ENCODE measurements around the gene SCFD2. TPM values are rescaled to one million over a fixed set of nuclear protein-coding genes. Genes with fewer than 3 reads are reported as not detected.

Gene SCFD2
- total and polyA plus RNA-seq, 10 of the 15 experiments (the other 5 are each of a cell fraction or from before 2014, with no cell fraction given) = 4.8 to 37.6 (median 24.9) TPM

DNA sequence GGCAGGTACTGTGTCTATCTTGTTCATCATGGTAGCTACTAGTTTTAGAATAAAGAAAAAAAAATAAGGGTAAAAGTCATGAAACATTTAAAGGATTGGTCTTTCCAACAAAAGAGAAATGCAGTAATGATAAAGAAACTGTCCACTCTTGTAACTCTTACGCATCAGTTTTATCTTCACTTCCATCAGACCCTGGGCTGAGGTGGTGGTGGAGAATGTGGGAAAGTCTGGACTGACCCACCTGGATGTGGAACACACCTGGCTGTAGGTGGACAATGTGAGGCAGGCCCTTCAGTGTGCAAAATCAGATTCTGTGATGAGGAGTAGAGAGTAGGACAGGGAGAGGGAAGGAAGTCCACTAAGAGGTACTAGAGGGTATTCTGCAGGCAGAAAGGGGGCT is 375.2 kb downstream of the SCFD2 start:
- no peak for ATAC-seq
- Histone ChIP-seq H3K4me3 (no peak overlapping the region), H2AFZ (ENCODE audit: control insufficient read depth, low read depth, low read length) (no peak overlapping the region), H3K9ac (ENCODE audit: control insufficient read depth, insufficient read depth, low read length) (no peak overlapping the region), H3K4me1 (ENCODE audit: control insufficient read depth, insufficient read depth, low read length) (no peaks in the 10 kb centered on the region), H3K27ac (ENCODE audit: control insufficient read depth, insufficient read depth) (no peak overlapping the region), H3K9me3 (replicated peaks; ENCODE audit: control insufficient read depth, insufficient read depth, low read length) (no peaks in the 10 kb centered on the region), H3K4me2 (ENCODE audit: control insufficient read depth, insufficient read depth) (no peak overlapping the region), H3K79me2 (ENCODE audit: control insufficient read depth, insufficient read depth, low read length) (no peaks in the 10 kb centered on the region), H3K27me3 (replicated peaks in 1 of 2; ENCODE audit: control insufficient read depth in 2 of 2, insufficient read depth in 2 of 2, low read length in 1 of 2) (no peaks in the 10 kb centered on the region), H3K36me3 (ENCODE audit: control insufficient read depth in 2 of 2, insufficient read depth in 2 of 2, low read length in 1 of 2) (no peaks in the 10 kb centered on the region; a peak in 1 of 4 replicates), H4K20me1 (ENCODE audit: control insufficient read depth, insufficient read depth) (no peaks in the 10 kb centered on the region)
- RAD21 ChIA-PET (ENCODE audit: unreplicated experiment) = no interaction called here
- SMC1A ChIA-PET (ENCODE audit: uncharacterized antibody, unreplicated experiment) = interaction anchor here (0.9 kb wide), 1 partner anchor 11 kb away, joined by 3 read pairs; no protein-coding TSS in a partner anchor
- intact Hi-C loops (cut with micrococcal nuclease; ENCODE audit: unreplicated experiment) = no loop called here
- POLR2A ChIA-PET = no interaction called here
- FAIRE-seq = no peak
- no TSS peak for BruUV-seq (replicated peaks)
- in situ Hi-C loops (cut with MboI) = no loop called here
- TF ChIP-seq ATF7 (IDR thresholded peaks at IDR 0.05; ENCODE audit: low read depth) (no peak), MTA2 (IDR thresholded peaks at IDR 0.05; ENCODE audit: low read depth) (no peak), ZBTB33 (IDR thresholded peaks at IDR 0.05) (no peak), FOXM1 (IDR thresholded peaks at IDR 0.05; ENCODE audit: low read depth, low read length) (no peak), SMARCA5 (IDR thresholded peaks at IDR 0.05) (no peak)
- CTCF ChIA-PET = no interaction called here
- DNase-seq (ENCODE audit: low read depth, low spot score) = no peak
- 94% methylated on average over 1 of the region's 1 CpG for WGBS (ENCODE audit: insufficient coverage, insufficient replicate concordance, low lambda C conversion rate, missing lambda C conversion rate)

DNA sequence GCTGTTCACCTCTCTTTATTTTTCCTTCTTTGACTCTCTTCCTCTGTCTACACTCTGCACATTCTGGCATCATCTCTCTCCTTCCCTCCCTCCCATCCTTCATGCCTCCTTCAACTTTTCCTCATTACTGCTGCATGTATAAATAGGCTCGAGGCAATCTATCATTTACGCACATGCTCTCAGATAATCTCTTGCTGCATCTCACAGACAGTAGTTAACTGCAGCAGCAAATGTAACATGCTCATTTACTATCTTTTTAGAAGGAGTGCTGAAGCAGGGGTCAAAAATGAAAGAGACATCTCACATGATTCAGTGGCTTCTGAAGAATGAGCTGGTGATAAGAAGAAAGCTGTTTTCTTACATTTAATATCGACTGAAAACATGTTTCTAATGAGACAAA is 376.0 kb downstream of the SCFD2 start:
- WGBS (ENCODE audit: insufficient coverage, insufficient replicate concordance, low lambda C conversion rate, missing lambda C conversion rate) = 71% methylated on average over 3 of the region's 3 CpGs
- Histone ChIP-seq H3K4me3 (no peak overlapping the region), H3K9ac (ENCODE audit: control insufficient read depth, insufficient read depth, low read length) (no peak overlapping the region), H3K27me3 (replicated peaks in 1 of 2; ENCODE audit: control insufficient read depth in 2 of 2, insufficient read depth in 2 of 2, low read length in 1 of 2) (no peaks in the 10 kb centered on the region), H3K9me3 (replicated peaks; ENCODE audit: control insufficient read depth, insufficient read depth, low read length) (no peaks in the 10 kb centered on the region), H3K36me3 (ENCODE audit: control insufficient read depth in 2 of 2, insufficient read depth in 2 of 2, low read length in 1 of 2) (no peaks in the 10 kb centered on the region; a peak in 1 of 4 replicates), H4K20me1 (ENCODE audit: control insufficient read depth, insufficient read depth) (no peaks in the 10 kb centered on the region), H2AFZ (ENCODE audit: control insufficient read depth, low read depth, low read length) (no peak overlapping the region), H3K27ac (ENCODE audit: control insufficient read depth, insufficient read depth) (no peak overlapping the region), H3K4me1 (ENCODE audit: control insufficient read depth, insufficient read depth, low read length) (no peaks in the 10 kb centered on the region), H3K4me2 (ENCODE audit: control insufficient read depth, insufficient read depth) (no peak overlapping the region), H3K79me2 (ENCODE audit: control insufficient read depth, insufficient read depth, low read length) (no peaks in the 10 kb centered on the region)
- ChIA-PET POLR2A (no interaction called here), RAD21 (ENCODE audit: unreplicated experiment) (no interaction called here), CTCF (no interaction called here), SMC1A (ENCODE audit: uncharacterized antibody, unreplicated experiment) (interaction anchor here (0.9 kb wide), 1 partner anchor 11 kb away, joined by 3 read pairs; no protein-coding TSS in a partner anchor)
- FAIRE-seq = no peak
- DNase-seq (ENCODE audit: low read depth, low spot score) = no peak
- in situ Hi-C loops (cut with MboI) (no loop called here), intact Hi-C loops (cut with micrococcal nuclease; ENCODE audit: unreplicated experiment) (loop anchor here (10.0 kb wide), 1 partner anchor 265 kb away; no protein-coding TSS in a partner anchor)
- BruUV-seq (replicated peaks) = no TSS peak
- no peak for ATAC-seq
- no peak for TF ChIP-seq YBX1 (IDR thresholded peaks at IDR 0.05)
- TF ChIP-seq TAF1 (IDR thresholded peaks at IDR 0.05; ENCODE audit: borderline replicate concordance, low read depth, low read length) = no peak
- TF ChIP-seq ZBTB4 (CRISPR knock-in tag; IDR thresholded peaks at IDR 0.05) = no peak
- no peak for TF ChIP-seq SMAD5 (IDR thresholded peaks at IDR 0.05; ENCODE audit: low read depth)
- no peak for TF ChIP-seq RFX5 (IDR thresholded peaks at IDR 0.05; ENCODE audit: low read depth, low read length)
- TF ChIP-seq RBBP5 (conservative IDR thresholded peaks at IDR 0.05) = no peak
- no peak for TF ChIP-seq TCF12 (IDR thresholded peaks at IDR 0.05; ENCODE audit: low read depth, low read length)
